GM19193 (cell line): ENCODE data around the gene SOAT2.

Source experiments
- POLR2A ChIP-seq: IDR thresholded peaks from 4 replicates; pipeline ENCODE4 v1.6.1; 2011; ENCODE audit not compliant: insufficient read depth, insufficient read length; ENCODE audit errors: extremely low read depth

SOAT2 gene

DNA sequence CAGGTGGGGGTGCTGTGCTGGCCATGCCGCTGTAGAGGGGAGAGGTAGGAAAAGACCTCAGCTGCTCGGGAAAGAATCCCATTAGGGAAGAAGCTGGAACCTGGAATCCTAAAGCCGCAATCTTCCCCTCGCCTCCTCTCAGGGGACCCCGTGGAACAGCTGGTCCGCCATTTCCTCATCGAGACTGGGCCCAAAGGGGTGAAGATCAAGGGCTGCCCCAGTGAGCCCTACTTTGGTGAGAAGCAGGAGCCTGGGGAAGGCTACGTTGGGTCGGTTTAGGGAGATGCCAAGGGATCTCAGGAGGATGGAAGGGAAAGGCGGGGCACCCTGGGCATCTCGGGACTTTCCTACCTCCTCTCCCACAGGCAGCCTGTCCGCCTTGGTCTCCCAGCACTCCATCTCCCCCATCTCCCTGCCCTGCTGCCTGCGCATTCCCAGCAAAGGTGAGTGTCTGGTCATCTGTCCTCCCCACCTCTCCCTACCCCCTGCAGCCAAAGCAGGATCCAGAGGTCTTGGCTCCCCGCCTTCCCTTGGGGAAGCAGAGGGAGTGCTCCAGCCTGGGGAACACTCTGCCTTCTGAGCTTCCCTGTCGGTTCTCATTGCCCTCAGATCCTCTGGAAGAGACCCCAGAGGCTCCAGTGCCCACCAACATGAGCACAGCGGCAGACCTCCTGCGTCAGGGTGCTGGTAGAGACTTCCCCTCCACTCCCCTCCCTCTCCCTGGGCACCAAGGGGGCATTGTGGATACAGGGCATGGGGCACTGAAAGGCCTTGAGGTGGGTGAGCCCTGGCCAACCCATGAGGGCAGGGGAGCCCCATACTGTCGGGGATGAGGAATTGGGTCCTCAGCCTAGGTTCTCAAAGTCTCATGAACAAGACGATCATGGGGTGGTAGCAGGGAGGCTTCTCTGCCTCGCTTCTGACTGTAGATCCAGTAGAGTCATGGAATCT lies 41.0 kb upstream of the SOAT2 start:
- TF ChIP-seq POLR2A, result no peak

DNA sequence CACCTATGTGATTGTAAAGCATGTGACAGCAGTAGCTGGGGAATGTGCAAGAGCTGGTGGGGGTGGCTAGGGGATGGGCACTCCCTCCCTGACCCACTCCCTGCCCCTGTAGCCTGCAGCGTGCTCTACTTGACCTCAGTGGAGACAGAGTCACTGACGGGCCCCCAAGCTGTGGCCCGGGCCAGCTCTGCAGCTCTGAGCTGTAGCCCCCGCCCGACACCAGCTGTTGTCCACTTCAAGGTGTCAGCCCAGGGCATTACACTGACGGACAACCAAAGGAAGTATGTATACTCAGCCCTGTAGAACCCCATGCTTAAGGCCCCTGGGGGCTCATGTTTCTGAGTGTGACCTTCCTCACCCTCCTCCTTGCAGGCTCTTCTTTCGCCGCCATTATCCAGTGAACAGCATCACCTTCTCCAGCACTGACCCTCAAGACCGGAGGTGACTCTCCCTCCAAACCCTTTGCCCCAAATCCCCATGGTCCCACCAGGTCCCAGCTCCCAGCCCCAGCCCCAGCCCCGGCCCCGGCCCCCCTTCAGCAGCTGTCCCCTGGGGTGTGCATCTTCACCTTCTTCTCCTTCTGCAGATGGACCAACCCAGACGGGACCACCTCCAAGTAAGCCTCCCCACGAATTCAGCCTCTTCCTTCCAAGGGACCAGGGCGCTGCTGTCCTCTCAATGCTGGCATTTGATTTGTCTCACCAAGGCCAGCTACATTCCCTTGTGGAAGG lies 40.1 kb upstream of the SOAT2 start:
- TF ChIP-seq POLR2A, result no peak

GRCh38 chr12:53063708-53064612 lies 39.3 kb upstream of the SOAT2 start:
- no peak for TF ChIP-seq POLR2A

DNA sequence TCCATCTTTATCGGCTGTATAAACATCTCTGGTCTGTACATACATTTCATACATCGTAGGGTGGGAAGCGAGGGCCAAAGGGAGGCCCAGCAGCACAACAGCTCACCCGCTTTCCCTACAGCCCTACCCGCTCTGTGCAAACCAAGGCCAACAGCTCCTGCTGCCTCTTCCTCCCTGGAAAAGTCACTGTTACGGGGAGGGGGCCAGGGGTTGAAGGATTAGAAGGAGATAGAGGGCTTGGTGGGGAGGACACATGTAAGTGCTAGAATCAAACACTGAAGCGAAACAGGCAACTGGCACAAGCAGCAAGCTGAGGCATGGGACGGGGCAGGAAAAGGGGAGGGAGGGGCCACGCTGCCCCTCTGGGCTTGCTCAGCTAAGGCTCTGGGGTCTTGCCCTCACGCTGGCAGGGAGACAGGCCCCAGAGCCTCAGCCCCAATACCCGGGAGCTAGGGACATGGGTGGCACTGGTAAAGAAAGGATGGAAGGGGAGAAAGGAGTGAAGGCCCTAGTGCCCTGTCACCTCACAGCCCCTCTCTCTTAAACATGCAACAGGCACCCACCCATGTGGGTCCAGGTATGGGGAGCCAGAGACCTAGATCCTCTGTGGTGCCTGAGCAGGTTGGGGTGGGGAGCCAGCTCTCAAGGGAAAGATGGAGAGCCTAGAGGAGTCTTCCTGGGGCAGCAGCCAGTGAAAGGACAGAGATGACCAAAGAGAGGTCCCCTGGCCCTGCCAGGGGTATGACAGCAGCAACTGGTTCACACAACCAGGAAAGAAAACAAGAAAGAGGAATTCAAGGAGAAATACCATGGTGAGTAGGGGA lies 38.5 kb upstream of the SOAT2 start:
- no peak for TF ChIP-seq POLR2A

DNA sequence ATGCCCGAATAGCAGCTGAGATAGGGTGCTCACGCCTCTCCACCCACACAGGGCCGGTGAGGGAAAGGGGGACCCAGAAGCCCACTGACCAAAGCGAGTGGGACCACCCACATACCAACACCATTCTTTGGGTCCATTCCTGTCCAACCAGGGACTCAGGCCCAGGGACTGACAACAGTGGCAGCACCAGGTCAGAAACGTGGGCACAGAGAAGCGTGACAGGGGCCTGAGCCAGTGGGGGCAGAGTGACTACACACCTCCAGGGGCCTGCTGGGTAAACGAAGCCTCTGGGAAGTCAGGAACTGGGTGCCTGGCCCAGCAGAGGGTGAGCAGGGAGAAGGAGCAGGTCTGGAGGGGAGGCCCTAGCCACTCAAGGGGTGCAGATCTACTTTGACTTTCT lies 37.8 kb upstream of the SOAT2 start:
- no peak for TF ChIP-seq POLR2A

DNA sequence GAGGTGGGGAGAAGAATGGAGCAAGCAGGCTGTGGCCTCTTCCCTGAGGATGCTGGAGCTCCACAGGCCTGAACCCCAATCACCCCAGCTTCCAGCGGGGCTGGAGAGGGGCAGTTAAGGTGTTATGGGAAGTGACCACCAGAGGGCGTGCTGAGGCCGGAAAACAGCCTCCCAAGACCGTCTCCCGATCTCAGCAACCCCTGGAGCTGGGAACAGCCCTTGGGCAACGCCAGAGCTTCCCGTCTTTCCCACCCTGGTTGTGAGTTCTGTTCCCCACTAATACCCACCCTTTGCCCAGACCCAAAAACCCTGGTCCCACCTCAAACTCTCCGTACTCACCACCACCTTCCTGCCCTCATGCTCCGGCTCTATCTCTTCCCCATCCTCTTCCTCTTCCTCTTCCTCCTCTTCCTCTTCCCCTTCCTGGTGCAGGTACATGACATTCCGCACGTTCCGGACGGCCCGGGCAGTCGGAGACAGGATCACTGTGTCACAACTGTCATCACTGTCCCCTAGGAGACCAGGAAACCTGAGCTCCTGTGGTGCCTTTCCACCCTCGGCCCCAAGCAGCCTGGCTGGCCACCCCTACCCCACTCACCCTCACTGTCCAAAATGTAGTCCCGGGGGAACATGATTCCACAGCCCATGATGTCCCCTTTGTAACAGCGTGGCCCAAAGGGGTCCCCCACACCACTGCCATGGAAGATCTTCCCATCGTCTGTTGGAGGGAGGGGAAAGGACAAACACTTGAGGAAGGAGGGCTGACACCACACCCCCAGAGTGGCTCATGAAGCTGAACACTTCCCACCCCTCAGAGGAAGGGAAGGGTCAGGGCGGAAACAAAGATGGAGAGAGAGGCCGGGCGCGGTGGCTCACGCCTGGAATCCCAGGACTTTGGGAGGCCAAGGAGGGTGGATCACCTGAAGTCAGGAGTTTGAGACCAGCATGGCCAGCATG lies 37.0 kb upstream of the SOAT2 start:
- TF ChIP-seq POLR2A, result no peak

GRCh38 chr12:53067074-53067992 lies 36.0 kb upstream of the SOAT2 start:
- no peak for TF ChIP-seq POLR2A

GRCh38 chr12:53067993-53068770 lies 35.1 kb upstream of the SOAT2 start:
- no peak for TF ChIP-seq POLR2A

DNA sequence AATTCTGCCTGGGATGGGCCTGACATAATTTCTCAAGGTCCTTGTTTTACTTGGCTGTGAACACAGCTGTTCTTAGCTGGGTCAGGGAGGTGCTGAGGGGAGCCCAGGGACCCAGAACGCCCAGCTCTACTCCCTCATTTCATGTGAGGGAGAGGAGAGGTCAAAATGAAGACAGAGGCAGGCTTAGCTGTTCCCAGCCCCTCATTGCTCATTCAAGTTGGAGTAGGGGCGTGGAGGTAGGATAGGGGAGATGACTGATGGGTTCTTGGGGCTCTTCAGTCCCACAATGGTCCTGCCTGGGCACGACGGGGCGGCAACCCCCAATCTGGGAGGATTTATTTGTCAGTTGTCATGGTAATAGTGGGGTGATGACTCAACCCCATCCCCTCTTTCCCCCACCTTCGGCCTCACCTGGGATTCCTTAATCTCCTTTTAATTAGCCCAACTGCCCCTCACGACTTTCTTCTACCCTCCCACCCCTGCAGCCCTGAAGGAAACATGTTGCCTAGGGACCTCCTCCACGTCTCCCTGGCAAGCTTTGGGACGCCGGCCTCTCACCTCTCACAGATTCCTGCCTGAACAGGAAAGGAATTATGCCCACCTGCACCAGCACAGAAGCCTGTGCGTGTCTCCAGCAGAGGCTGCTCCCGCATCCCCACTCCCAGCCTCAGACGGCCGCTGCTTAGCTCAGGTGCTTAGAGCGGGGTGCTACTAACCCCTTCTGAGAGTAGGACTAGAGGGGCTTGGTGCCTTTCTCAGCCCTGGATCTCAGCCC lies 34.3 kb upstream of the SOAT2 start:
- no peak for TF ChIP-seq POLR2A

GRCh38 chr12:53069621-53070410 lies 33.5 kb upstream of the SOAT2 start:
- no peak for TF ChIP-seq POLR2A

GRCh38 chr12:53070877-53071492 lies 32.3 kb upstream of the SOAT2 start:
- no peak for TF ChIP-seq POLR2A
